Mesenteric fat pad (tissue), 1 donor: ENCODE results near the gene CSHL1. TPM values are rescaled to one million over a fixed set of nuclear protein-coding genes. Genes with fewer than 3 reads are reported as not detected.
"Not testable (repeated sequence)": the region's sequence is repeated elsewhere in the genome, so short reads cannot be mapped to it uniquely, and the experiment has no call there.

Source experiments
- DNase-seq: peaks from one replicate; pipeline ENCODE4 v3.0.0-alpha.2; 2020; ENCODE audit warnings: low spot score
- total RNA-seq: library from RNA; stranded (reverse); fragmentation: NEBNext Ultra II Directional; extraction: Animal tissue kit (Norgen Biotek cat#: 25700); gene quantifications from one replicate; pipeline ENCODE4 v1.2.1, GENCODE V29; 2021
- donor health status: DM: yes; HTN: yes; CAD: no.

Gene CSHL1
- total RNA-seq, 1 donor from 2014 or later, result not detected

GRCh38 chr17:63940584-63940983 is 29.5 kb upstream of the CSHL1 start:
- DNase-seq, result no peak

GRCh38 chr17:63939884-63940283 is 28.8 kb upstream of the CSHL1 start:
- DNase-seq, result no peak

GRCh38 chr17:63939401-63939800 is 28.3 kb upstream of the CSHL1 start:
- no peak for DNase-seq

DNA sequence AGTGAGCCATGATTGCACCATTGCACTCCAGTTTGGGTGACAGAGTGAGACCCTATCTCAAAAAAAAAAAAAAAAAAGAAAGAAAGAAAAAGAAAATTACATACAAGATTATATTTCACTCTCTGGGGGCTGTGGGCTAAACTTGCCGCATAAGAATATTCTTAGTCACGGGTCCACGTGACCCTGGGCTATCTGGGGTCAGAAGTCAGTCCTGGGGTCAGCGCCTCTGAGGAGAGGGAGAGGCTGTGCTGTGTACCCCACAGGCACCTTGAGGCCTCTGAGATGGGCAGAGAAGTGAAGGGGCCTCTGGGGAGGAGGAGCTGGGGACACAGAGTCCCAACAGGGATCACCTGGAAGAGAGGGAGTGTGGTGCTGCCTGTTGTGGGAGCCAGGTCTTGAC is 26.9 kb upstream of the CSHL1 start:
- no peak for DNase-seq

DNA sequence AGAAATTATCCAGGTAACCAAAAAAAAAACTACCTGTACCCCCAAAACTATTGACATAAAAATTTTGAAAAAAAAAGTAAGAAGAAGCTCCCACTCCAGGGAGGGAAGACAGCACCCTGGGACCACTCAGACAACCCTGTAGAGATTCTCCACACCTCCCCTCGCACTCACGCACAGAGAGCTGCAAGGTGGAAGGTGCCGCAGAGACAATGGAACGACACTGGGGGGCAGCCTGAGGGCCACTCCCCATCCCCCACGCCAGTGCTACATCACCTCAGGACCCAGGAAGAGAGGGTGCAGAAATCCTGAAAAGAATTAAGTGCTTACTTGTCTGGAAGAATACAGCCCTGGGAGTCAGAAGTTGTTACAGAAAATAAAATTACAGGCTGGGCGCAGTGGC is 26.3 kb upstream of the CSHL1 start:
- no peak for DNase-seq

DNA sequence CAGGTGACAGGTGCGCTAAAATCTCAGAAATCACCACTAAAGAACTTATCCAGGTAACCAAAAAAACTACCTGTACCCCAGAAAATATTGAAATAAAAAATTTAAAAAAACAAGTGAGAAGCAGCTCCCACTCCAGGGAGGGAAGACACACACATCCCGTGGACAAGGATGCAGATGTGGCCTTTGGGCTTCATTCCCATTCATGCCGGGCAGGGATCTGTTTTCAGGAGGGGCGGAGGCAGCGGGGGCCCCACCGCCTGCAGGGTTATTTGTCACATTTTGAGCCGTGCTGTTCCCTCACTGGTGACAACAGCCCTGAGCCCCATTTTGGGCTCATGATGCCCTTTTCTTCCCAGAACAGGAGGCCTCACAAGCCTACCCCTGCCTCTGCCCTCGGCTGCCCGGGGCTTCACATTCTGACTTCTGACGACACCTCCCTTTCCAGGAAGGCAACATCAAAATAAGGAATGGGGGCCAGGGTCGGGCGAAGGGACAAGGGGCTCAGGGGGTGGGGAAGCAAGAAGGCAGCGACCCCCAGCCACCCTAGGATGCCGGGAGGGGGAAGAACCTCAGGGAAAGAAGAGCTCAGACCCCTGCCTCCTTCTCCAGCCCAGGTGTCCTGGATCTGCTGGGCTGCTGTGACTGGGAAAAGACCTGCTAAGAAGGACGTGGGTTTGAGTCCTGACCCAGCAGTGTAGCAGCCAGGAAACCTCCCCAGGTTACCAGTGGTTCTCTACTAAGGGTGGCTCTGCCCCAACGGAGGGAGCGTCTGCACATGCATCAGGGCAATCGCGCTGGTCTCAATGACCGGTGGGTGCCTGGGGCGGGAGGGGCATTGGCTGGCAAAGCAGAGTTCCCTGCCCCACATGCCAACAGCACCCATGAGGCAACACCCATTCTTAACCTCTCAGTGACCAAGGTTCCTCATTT is 23.4 kb upstream of the CSHL1 start:
- DNase-seq, result no peak

- DNase-seq, result no peak
Observed at GRCh38 chr17:63933598-63933997, 22.5 kb upstream of the CSHL1 start.

- DNase-seq, result no peak
Observed at GRCh38 chr17:63932721-63933120, 21.7 kb upstream of the CSHL1 start.

DNA sequence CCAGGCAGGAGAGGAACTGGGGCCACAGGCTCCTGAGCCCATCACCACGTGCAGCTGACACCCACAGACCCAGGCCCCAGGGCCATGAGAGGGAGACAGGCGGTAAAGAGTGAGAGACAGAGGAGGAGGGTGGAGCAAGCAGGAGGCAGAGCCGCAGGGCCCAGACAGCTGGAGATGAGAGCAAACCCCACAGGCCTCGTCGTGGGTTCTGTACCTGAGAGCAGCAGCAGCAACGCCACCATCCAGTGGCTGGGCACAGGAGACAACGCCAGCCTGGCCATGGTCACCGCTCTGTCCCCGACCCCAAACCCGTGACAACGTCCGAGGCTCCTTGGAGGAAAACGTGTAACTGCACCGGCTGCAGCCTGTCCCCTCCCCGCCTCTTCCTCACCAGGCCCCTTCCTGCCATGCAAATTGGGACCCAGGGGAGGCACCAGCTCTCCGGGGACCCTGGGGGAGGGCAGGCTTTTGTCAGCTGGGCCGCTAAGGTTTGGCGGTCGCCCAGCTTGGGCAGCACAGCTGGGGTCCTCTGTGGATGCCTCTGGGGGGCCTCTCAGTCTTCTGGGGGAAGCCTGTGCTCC is 21.0 kb upstream of the CSHL1 start, which contains the start of gene CD79B:
Gene CD79B (minus strand): TSS at position 351 of the 581 bp plus-strand sequence. CDS start 70 bp downstream, at position 281.
- no peak for DNase-seq

GRCh38 chr17:63930951-63931575 is 20.0 kb upstream of the CSHL1 start:
- no peak for DNase-seq

GRCh38 chr17:63929860-63930766 is 19.1 kb upstream of the CSHL1 start:
- no peak for DNase-seq

DNA sequence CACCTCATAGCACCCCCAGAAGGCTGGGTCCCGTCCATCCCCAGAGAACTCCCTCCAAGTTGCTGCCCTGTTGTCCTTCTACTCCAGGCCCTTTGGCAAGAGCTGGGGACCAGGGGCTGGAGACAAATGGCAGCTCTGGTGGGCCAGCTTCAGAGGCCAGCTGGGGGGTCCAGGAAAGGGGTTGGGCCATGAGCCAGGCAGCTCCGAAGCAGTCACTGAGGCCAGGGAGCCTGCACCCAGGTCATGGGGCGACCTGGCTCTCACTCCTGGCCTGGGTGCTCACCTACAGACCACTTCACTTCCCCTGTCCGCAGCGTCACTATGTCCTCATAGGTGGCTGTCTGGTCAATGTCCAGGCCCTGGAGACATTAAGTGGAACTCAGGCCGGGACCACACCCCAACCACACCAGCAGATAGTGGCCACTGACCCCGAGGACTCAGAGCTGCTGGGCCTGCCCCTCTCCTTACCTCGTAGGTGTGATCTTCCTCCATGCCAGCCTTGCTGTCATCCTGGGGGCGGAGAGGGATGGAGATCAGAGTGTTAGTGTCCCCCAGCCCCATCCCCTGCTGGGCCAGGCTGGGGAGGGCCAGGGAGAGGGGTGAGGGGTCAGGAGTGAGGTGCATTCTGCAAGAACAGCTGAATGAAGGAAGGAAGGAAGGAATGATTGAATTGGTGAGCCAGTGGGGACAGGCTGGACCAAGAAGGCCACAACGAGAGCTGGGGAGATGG is 18.1 kb upstream of the CSHL1 start:
- no peak for DNase-seq

- no peak for DNase-seq
Observed at GRCh38 chr17:63928172-63928666, 17.2 kb upstream of the CSHL1 start.

DNA sequence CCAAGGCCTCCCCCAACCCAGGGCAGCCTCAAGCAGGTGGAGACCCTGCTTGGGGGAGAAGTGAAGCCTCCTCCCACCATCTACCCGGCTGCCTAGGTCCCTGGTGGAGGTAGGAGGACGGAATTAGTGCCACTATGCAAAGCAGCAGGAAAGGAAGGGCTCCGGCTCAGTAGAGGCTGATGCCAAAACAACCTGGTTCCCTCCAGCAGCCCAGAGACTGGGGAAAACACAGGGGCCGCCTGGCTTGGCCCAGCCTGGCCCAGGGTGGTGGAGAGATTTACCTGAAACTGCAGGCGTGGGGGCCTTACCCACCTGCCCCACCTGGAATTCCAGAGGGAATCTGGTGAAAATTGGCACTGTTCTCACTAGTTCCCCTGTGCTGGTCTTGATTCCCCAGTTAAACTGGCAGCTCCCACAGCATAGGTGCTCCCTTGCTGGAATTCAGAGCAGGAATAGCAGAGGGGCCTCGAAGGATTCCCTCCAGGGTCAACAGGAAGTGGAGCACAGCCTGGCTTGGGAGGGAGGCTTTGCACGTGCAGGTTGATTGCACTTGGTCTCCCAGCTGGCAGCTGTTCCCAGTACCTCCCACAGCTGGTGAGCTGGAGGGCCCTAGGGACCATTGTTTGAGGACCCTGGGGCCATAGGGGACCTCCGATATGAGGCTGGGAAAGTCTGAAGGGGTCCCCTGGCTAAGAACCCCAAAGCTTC is 16.6 kb upstream of the CSHL1 start:
- no peak for DNase-seq

- no peak for DNase-seq
Observed at GRCh38 chr17:63926164-63926563, 15.1 kb upstream of the CSHL1 start.

GRCh38 chr17:63925615-63926014 is 14.6 kb upstream of the CSHL1 start:
- no peak for DNase-seq

- DNase-seq, result not testable (repeated sequence)
Observed at GRCh38 chr17:63922402-63922801, 11.3 kb upstream of the CSHL1 start.

DNA sequence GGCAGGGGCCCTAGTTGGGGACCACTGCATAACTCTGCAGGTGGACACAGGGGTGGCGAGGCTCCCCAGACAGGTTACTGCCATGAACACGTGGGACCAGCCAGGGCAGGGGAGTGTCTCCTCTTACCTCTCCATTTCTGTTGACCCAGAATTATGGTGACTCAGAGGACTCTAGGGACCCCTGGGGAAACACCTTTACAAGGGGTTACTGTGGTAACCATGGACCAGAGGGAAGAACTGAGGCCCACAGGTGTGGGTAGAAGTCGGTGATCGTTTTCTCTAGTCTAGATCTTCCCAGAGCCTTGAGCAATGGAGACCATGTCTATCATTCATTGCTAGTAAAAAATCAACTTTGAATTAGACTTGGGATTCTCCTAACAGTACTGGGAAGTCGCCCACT is 9.7 kb upstream of the CSHL1 start:
- not testable (repeated sequence) for DNase-seq

DNA sequence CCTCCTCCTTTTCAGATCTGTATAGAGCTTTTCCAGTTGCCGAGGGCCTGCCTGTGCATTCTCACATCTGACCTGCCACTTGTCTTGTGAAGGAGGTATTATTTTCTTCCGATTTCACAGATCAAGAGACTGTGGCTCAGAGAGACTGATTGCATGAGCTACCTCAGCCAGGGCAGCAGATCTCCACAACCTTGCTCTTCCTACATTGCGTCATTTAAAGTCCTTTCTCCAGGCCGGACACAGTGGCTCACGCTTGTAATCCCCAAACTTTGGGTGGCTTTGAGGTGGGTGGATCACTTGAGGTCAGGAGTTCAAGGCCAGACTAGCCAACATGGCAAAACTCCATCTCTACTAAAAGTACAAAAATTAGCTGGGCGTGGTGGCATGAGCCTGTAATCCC is 9.0 kb upstream of the CSHL1 start:
- DNase-seq, result not testable (repeated sequence)

GRCh38 chr17:63919311-63919723 is 8.3 kb upstream of the CSHL1 start:
- no peak for DNase-seq
